CD4-positive, alpha-beta T cell treated with Interleukin-12 subunit alpha and Interleukin-12 subunit beta, for 1 hour (primary cell): Measurements from ENCODE around the gene RFPL2.
"Not testable (repeated sequence)": the region's sequence is repeated elsewhere in the genome, so short reads cannot be mapped to it uniquely, and the experiment has no call there.

Source experiments
- DNase-seq: peaks from one replicate; pipeline ENCODE4 v3.0.0-alpha.2; 2020

Gene RFPL2

GRCh38 chr22:32160411-32160810 is 44.5 kb downstream of the RFPL2 start:
- not testable (repeated sequence) for DNase-seq

GRCh38 chr22:32158712-32159533 is 46.0 kb downstream of the RFPL2 start, which contains the start of gene C22orf42:
Gene C22orf42 (minus strand): TSS chr22:32159303. CDS start chr22:32159215, 88 bp downstream.
- DNase-seq, result no peak

- not testable (repeated sequence) for DNase-seq
These were observed 47.2 kb downstream of the RFPL2 start for GRCh38 chr22:32157632-32158031.

GRCh38 chr22:32154727-32155126 is 50.1 kb downstream of the RFPL2 start:
- not testable (repeated sequence) for DNase-seq

GRCh38 chr22:32151641-32152040 is 53.2 kb downstream of the RFPL2 start:
- DNase-seq, result not testable (repeated sequence)

- not testable (repeated sequence) for DNase-seq
These were observed 54.2 kb downstream of the RFPL2 start for GRCh38 chr22:32150647-32151046.

- DNase-seq, result not testable (repeated sequence)
These were observed 56.5 kb downstream of the RFPL2 start for GRCh38 chr22:32148372-32148771.

GRCh38 chr22:32147128-32147527 is 57.7 kb downstream of the RFPL2 start:
- not testable (repeated sequence) for DNase-seq

GRCh38 chr22:32144496-32145274 is 60.2 kb downstream of the RFPL2 start:
- DNase-seq, result peak; percentile 28

GRCh38 chr22:32142600-32142999 is 62.3 kb downstream of the RFPL2 start:
- no peak for DNase-seq

- DNase-seq, result peak; percentile 39
These were observed 64.2 kb downstream of the RFPL2 start for GRCh38 chr22:32140688-32141087.
